ENCODE data around the gene CYBA.
A peak's percentile ranks its signal among the peaks of the same experiment; 100 is the strongest.
"Not testable (repeated sequence)": the region's sequence is repeated elsewhere in the genome, so short reads cannot be mapped to it uniquely, and the experiment has no call there.

Gene CYBA

GRCh38 chr16:88613293-88613692 lies 37.6 kb downstream of the CYBA start:
- peak overlapping the region; percentile 38; the same call in 1 of the 2 replicates for H3K27ac ChIP-seq
- TF ChIP-seq ZFX (IDR thresholded peaks at IDR 0.05) (no peak), CTCF (conservative IDR thresholded peaks at IDR 0.05) (no peak)

- no peak for TF ChIP-seq ZFX (IDR thresholded peaks at IDR 0.05)
- H3K27ac ChIP-seq: no peak overlapping the region
Measured at GRCh38 chr16:88610909-88611812, 39.7 kb downstream of the CYBA start.

- no peak overlapping the region for H3K27ac ChIP-seq
Measured at GRCh38 chr16:88610080-88610479, 40.8 kb downstream of the CYBA start.

GRCh38 chr16:88609426-88609825 lies 41.4 kb downstream of the CYBA start:
- not testable (repeated sequence) for H3K27ac ChIP-seq

More at GRCh38 chr16:88610080-88610479, 40.8 kb downstream of the CYBA start:
- no peak for TF ChIP-seq ZFX (IDR thresholded peaks at IDR 0.05)
- no peak for TF ChIP-seq CTCF (conservative IDR thresholded peaks at IDR 0.05)

- TF ChIP-seq CTCF (conservative IDR thresholded peaks at IDR 0.05) (no peak), ZFX (IDR thresholded peaks at IDR 0.05) (no peak)
- no peak overlapping the region for H3K27ac ChIP-seq
Measured at GRCh38 chr16:88608076-88608475, 42.8 kb downstream of the CYBA start.

- no peak overlapping the region for H3K27ac ChIP-seq
- TF ChIP-seq CTCF (conservative IDR thresholded peaks at IDR 0.05) (no peak), ZFX (IDR thresholded peaks at IDR 0.05) (no peak)
Measured at GRCh38 chr16:88606148-88606757, 44.6 kb downstream of the CYBA start.

GRCh38 chr16:88605186-88606147 lies 45.4 kb downstream of the CYBA start:
- no peak overlapping the region for H3K27ac ChIP-seq
- TF ChIP-seq CTCF (conservative IDR thresholded peaks at IDR 0.05) (no peak), ZFX (IDR thresholded peaks at IDR 0.05) (no peak)

GRCh38 chr16:88602091-88602490 lies 48.8 kb downstream of the CYBA start:
- H3K27ac ChIP-seq: no peak overlapping the region
- TF ChIP-seq ZFX (IDR thresholded peaks at IDR 0.05): no peak

All from C4-2B (cell line).